CD4-positive, alpha-beta memory T cell (primary cell): ENCODE results near the gene SCAI. TPM values are rescaled to one million over a fixed set of nuclear protein-coding genes. Genes with fewer than 3 reads are reported as not detected.

Experiments
- CTCF ChIA-PET: fragments of 350-600 bp; sonication (Branson Sonifier 250); formaldehyde crosslinking; loops from one replicate; lab custom pipeline; 2021; ENCODE audit warnings: inconsistent platforms; ENCODE audit not compliant: partially characterized antibody; lab: Charles Lee
- POLR2A ChIA-PET: fragments of 350-600 bp; sonication (Branson Sonifier 250); formaldehyde crosslinking; loops from one replicate; lab custom pipeline; 2021; ENCODE audit not compliant: partially characterized antibody; lab: Charles Lee
- DNase-seq, 5 donors: peaks; one replicate each; pipeline versions ENCODE4 v3.0.0 to v3.0.0-alpha.2; 2020 to 2022; ENCODE audit warnings: mixed read lengths in 1 of 5
- H3K27ac ChIP-seq: one replicate; pipeline ENCODE4 v1.7.0; 2013; ENCODE audit warnings: low read depth, low read length
- H3K27me3 ChIP-seq: 2 replicates; pipeline ENCODE4 v1.7.0; 2013; ENCODE audit warnings: mild to moderate bottlenecking, low read length, moderate library complexity; ENCODE audit not compliant: insufficient read depth
- H3K36me3 ChIP-seq: 2 replicates; pipeline ENCODE4 v1.7.0; 2013; ENCODE audit warnings: mild to moderate bottlenecking, low read length, moderate library complexity; ENCODE audit not compliant: insufficient read depth
- H3K4me1 ChIP-seq: 2 replicates; pipeline ENCODE4 v1.7.0; 2013; ENCODE audit warnings: mild to moderate bottlenecking, low read length, moderate library complexity; ENCODE audit not compliant: insufficient read depth
- H3K4me3 ChIP-seq, 2 donors: one replicate each; pipeline ENCODE4 v1.7.0; 2013; ENCODE audit warnings: low read length in 2 of 2, mild to moderate bottlenecking in 1 of 2
- H3K9me3 ChIP-seq, 2 donors: one replicate each; pipeline ENCODE4 v1.7.0; 2013; ENCODE audit warnings: low read length in 2 of 2, control low read depth in 1 of 2; ENCODE audit not compliant: control insufficient read depth in 1 of 2
- H3K27ac Mint-ChIP-seq, 7 donors: one replicate each; pipeline ENCODE4 v1.8.0; 2020 to 2021; ENCODE audit warnings: mixed read lengths in 7 of 7, mild to moderate bottlenecking in 6 of 7, inconsistent platforms in 3 of 7, moderate library complexity in 3 of 7
- H3K27me3 Mint-ChIP-seq, 2 donors: one replicate each; pipeline ENCODE4 v1.8.0; 2020 to 2021; ENCODE audit warnings: mixed read lengths in 2 of 2
- H3K36me3 Mint-ChIP-seq, 2 donors: one replicate each; pipeline ENCODE4 v1.8.0; 2020 to 2021; ENCODE audit warnings: mixed read lengths in 2 of 2, inconsistent platforms in 1 of 2, mild to moderate bottlenecking in 1 of 2
- H3K4me1 Mint-ChIP-seq, 4 donors: one replicate each; pipeline ENCODE4 v1.8.0; 2020 to 2021; ENCODE audit warnings: mixed read lengths in 4 of 4, mild to moderate bottlenecking in 1 of 4
- H3K4me3 Mint-ChIP-seq, 8 donors: one replicate each; pipeline ENCODE4 v1.8.0; 2020 to 2021; ENCODE audit warnings: mixed read lengths in 8 of 8, mild to moderate bottlenecking in 7 of 8, moderate library complexity in 6 of 8, inconsistent platforms in 3 of 8
- H3K9me3 Mint-ChIP-seq, 8 donors: one replicate each; pipeline ENCODE4 v1.8.0; 2020 to 2021; ENCODE audit warnings: mixed read lengths in 8 of 8, mild to moderate bottlenecking in 5 of 8, inconsistent platforms in 3 of 8, moderate library complexity in 1 of 8
- intact Hi-C: fragments of 100-400 bp; cut with micrococcal nuclease; formaldehyde crosslinking; loops from one replicate; pipeline ENCODE4 v1.15.1; 2023
- polyA plus RNA-seq, 2 donors: library from polyadenylated mRNA; unstranded; fragments of 300-500 nt; fragmentation: Illumina TruSeq; gene quantifications; one replicate each; pipeline ENCODE4 v1.2.3, GENCODE V29; 2021
- total RNA-seq, 2 experiments: library from RNA; stranded (reverse); gene quantifications; one replicate each; pipeline ENCODE4 v1.2.3, GENCODE V29; 2021

Gene SCAI
- total and polyA plus RNA-seq, 4 experiments from 2014 or later, result 0.23 to 15.5 (median 8.5) TPM

GRCh38 chr9:124950050-124950718, 193.1 kb downstream of the SCAI start:
- H3K36me3 ChIP-seq, result no peaks in the 10 kb centered on the region
- Mint-ChIP-seq H3K27ac (no peak overlapping the region), H3K9me3 (no peaks in the 10 kb centered on the region), H3K36me3 (no peaks in the 10 kb centered on the region), H3K27me3 (no peaks in the 10 kb centered on the region), H3K4me3 (no peak overlapping the region), H3K4me1 (no peaks in the 10 kb centered on the region)
- CTCF ChIA-PET, result interaction anchor here (1.1 kb wide), 1 partner anchor 15 kb away, joined by 3 read pairs; no protein-coding TSS in a partner anchor
- H3K9me3 ChIP-seq, result no peaks in the 10 kb centered on the region
- intact Hi-C loops, result no loop called here
- H3K27ac ChIP-seq, result no peak overlapping the region
- no peak for DNase-seq
- no peaks in the 10 kb centered on the region for H3K4me1 ChIP-seq
- no peaks in the 10 kb centered on the region for H3K27me3 ChIP-seq
- H3K4me3 ChIP-seq, result no peak overlapping the region
- POLR2A ChIA-PET, result interaction anchor here (2.7 kb wide), 1 partner anchor 10 kb away, joined by 10 read pairs; the partner anchor contains the start of gene GOLGA1

DNA sequence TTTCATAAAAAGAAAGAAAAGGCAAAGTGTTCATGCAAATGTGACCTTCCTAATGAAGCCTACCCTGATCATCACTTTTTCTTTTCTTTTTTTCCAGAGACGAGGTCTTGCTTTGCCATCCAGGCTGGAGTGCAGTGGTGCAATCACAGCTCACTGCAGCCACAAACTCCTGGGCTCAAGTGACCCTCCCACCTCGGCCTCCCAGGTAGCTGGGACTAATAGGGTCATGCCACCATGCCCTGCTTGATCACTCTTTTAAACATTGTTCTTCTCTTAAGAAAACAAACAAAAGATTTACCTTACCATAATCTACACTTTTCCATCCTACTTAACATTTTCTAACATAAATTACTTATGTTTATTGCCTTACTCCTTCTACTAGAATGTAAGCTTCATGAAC, 193.9 kb downstream of the SCAI start:
- Histone ChIP-seq H3K4me3 (no peak overlapping the region), H3K36me3 (no peaks in the 10 kb centered on the region), H3K4me1 (no peaks in the 10 kb centered on the region), H3K27me3 (no peaks in the 10 kb centered on the region), H3K27ac (no peak overlapping the region), H3K9me3 (no peaks in the 10 kb centered on the region)
- H3K4me1 Mint-ChIP-seq, result no peaks in the 10 kb centered on the region
- no peaks in the 10 kb centered on the region for H3K36me3 Mint-ChIP-seq
- no peaks in the 10 kb centered on the region for H3K27me3 Mint-ChIP-seq
- no peak overlapping the region for H3K4me3 Mint-ChIP-seq
- ChIA-PET CTCF (interaction anchor here (1.1 kb wide), 1 partner anchor 15 kb away, joined by 3 read pairs; no protein-coding TSS in a partner anchor), POLR2A (interaction anchor here (2.7 kb wide), 1 partner anchor 9 kb away, joined by 10 read pairs; the partner anchor contains the start of gene GOLGA1)
- intact Hi-C loops, result no loop called here
- H3K9me3 Mint-ChIP-seq, result no peaks in the 10 kb centered on the region
- peak overlapping the region in 1 of 7 donors; percentile 37 for H3K27ac Mint-ChIP-seq
- DNase-seq, result no peak

DNA sequence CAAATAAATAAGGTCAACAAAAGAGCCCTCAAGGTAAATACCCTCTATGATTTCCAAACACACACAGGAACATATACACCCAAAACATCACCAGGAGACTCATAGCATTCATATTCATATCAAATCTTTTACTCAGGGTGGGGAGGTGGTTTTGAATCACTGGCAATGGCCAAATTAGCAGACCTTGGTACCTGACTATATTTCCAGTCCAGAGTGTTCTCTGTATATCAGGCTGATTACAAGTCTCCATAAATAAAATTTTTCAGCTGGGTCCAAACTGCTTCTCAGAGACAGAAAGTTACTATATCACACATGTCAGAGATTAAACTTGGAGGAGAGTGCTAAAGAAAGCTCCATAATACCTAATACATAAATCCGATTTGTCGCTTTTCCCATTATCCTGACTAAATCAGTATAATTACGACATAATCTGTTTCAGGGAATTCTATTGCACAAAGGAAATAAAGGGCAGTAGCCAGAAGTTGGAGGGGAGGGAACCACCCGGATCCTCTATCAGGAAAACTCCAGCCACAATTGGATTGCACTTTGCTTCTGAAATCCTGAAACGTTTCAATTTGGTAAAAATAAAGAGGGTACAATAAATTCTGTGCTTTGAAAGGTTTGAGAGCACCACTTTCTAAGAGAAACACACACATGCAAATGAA, 195.5 kb downstream of the SCAI start:
- Mint-ChIP-seq H3K4me3 (no peak overlapping the region), H3K4me1 (peaks cover 0 to under 1% (median 0%) of the 10 kb centered on the region in 4 donors), H3K36me3 (no peaks in the 10 kb centered on the region), H3K27ac (no peak overlapping the region), H3K9me3 (no peaks in the 10 kb centered on the region), H3K27me3 (no peaks in the 10 kb centered on the region)
- CTCF ChIA-PET, result no interaction called here
- POLR2A ChIA-PET, result interaction anchor here (0.6 kb wide), 1 partner anchor 86 kb away, joined by 3 read pairs; the partner anchor contains the start of gene ARPC5L
- DNase-seq, result no peak
- Histone ChIP-seq H3K27ac (no peak overlapping the region), H3K9me3 (no peaks in the 10 kb centered on the region), H3K4me1 (no peaks in the 10 kb centered on the region), H3K27me3 (no peaks in the 10 kb centered on the region), H3K36me3 (no peaks in the 10 kb centered on the region), H3K4me3 (no peak overlapping the region)
- intact Hi-C loops, result no loop called here

DNA sequence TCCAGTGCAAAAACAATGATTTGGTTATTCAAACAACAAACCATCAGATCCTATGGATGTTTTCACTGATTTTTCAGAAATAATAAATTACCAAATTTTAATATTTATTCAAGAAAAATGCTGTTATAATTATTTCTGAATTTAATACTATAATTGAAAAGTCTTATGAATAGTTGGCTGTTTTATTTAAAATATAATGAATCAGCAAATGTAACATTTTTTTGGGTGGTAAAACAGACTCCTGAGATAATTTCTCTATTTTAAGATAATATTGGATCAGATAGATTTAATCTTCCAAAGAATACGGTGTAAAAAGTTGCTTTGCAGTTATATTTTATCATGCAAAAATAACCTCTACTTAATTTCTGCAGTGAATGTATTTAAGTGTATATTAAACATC, 197.2 kb downstream of the SCAI start:
- Mint-ChIP-seq H3K9me3 (no peaks in the 10 kb centered on the region), H3K36me3 (no peaks in the 10 kb centered on the region), H3K27ac (no peak overlapping the region), H3K27me3 (no peaks in the 10 kb centered on the region), H3K4me3 (no peak overlapping the region), H3K4me1 (peaks cover 4 to 13% (median 10%) of the 10 kb centered on the region in 4 donors)
- CTCF ChIA-PET, result no interaction called here
- Histone ChIP-seq H3K4me1 (peaks cover 9% of the 10 kb centered on the region), H3K27me3 (no peaks in the 10 kb centered on the region), H3K4me3 (no peak overlapping the region), H3K36me3 (no peaks in the 10 kb centered on the region), H3K27ac (no peak overlapping the region), H3K9me3 (no peaks in the 10 kb centered on the region)
- no peak for DNase-seq
- intact Hi-C loops, result no loop called here
- POLR2A ChIA-PET, result no interaction called here

DNA sequence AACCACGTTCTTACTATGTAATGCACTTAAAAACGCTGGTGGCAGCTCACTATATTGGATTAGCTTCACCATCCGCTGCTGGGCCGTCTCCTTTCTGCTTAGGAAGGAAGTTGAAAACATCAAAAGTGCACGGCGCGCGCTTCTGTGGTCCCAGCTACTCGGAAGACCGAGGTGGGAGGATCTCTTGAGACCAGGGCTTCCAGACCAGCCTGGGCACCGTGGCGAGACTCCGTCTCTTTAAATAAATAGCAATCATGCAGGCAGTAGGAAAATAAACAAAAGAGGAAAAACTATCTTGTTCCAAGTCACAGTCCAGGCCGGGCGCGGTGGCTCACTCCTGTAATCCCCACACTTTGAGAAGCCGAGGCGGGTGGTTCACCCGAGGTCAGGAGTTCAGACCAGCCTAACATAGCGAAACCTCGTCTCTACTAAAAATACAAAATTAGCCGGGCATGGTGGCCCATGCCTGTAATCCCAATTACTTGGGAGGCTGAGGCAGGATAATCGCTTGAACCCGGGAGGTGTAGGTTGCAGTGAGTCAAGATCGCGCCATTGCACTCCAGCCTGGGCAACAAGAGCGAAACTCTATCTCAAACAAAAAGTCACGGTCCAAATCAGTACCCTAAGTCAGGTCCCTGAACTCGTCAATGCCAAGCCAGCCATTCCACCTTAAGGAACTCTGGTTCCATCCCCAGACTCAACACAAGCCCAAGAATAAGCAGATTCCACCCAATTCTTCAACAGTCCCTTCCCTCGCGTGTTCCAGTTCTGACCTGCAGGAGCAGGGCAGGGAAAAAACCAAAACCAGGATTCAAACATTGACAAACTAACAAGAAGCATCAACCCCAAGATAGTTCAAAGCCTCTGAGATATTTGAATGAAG, 201.4 kb downstream of the SCAI start:
- no peaks in the 10 kb centered on the region for H3K27me3 ChIP-seq
- Mint-ChIP-seq H3K4me3 (peak overlapping the region; percentile 91 to 97 (median 96)), H3K27me3 (no peaks in the 10 kb centered on the region), H3K9me3 (no peaks in the 10 kb centered on the region), H3K27ac (peak overlapping the region; percentile 86 to 99 (median 97)), H3K36me3 (peaks cover 5 to 19% of the 10 kb centered on the region in 2 donors), H3K4me1 (peaks cover 13 to 35% (median 27%) of the 10 kb centered on the region in 4 donors)
- ChIA-PET CTCF (interaction anchor here (0.9 to 1.2 kb wide), 4 partner anchors 23 to 299 kb away, joined by 3 to 7 read pairs (median 5); partner anchors contain the start of genes HSPA5 and SCAI), POLR2A (interaction anchor here (0.8 to 3.4 kb wide), 19 partner anchors 8 to 299 kb away, joined by 3 to 51 read pairs (median 5); partner anchors contain the start of genes ARPC5L, HSPA5, NR6A1 and RPL35)
- peak overlapping the region; percentile 96 for H3K27ac ChIP-seq
- H3K4me3 ChIP-seq, result peak overlapping the region; percentile 94 to 99
- peaks cover 18% of the 10 kb centered on the region for H3K4me1 ChIP-seq
- DNase-seq, result peak in 4 of 5 donors; percentile 66 to 77 (median 70)
- H3K36me3 ChIP-seq, result no peaks in the 10 kb centered on the region
- intact Hi-C loops, result loop anchor here (1.0 to 2.0 kb wide), 7 partner anchors 23 to 299 kb away; partner anchors contain the start of genes ARPC5L, HSPA5, NR6A1 and PPP6C
- no peaks in the 10 kb centered on the region for H3K9me3 ChIP-seq

DNA sequence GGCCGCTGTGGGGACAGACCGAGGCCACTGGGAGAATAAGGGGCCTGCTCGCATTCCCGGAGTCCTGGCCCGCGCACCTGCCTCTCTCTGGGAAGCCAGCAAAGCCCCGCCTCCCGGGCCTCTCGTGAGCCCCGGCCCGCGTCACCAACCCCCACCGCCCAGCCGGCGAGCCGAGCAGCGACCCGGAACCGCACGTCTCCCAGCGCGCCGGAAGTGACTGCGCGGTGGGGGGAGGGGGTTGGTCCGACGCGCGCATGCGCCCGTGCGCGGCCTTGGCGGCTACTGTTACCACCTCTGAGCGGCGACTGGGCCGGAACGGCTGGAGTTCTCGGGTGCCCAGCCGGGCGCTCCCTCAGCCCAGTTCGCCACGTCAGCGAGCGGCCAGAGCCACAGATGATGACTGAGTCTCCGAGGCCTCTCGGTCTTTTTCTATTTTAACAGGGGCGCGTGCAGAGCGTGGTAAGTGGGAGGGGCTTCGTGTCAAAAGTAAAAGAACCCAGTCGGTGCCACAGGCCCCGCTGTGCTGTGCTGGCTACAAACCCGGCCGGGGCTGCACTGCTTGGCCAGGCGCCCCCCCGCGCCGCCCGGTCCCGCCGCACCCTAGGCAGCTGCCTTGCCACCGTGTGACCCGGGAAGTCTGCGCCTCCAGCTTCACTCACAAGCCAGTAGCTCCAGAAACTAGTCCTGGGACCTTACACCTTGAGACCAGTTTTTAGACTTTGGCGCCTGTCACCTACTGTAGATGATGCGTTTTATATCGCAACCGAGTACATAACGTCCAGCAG, 202.2 kb downstream of the SCAI start, which contains the start of gene GOLGA1:
TSS of gene GOLGA1 (minus strand) at position 190 of the 785 bp plus-strand sequence. CDS start 2,372 bp downstream, outside the sequence.
- peak within 1 kb of the TSS; percentile 96 for H3K27ac ChIP-seq
- Mint-ChIP-seq H3K4me3 (peak within 1 kb of the TSS; percentile 91 to 97 (median 96)), H3K9me3 (no peaks in the 10 kb centered on the region), H3K27ac (peak within 1 kb of the TSS; percentile 86 to 99 (median 97)), H3K4me1 (peaks cover 13 to 35% (median 27%) of the 10 kb centered on the region in 4 donors), H3K27me3 (no peaks in the 10 kb centered on the region), H3K36me3 (peaks cover 7 to 25% of the 10 kb centered on the region in 2 donors)
- peaks cover 2% of the 10 kb centered on the region for H3K36me3 ChIP-seq
- H3K4me3 ChIP-seq, result peak within 1 kb of the TSS; percentile 94 to 99
- peaks cover 18% of the 10 kb centered on the region for H3K4me1 ChIP-seq
- H3K27me3 ChIP-seq, result no peaks in the 10 kb centered on the region
- intact Hi-C loops, result loop anchor here (1.0 to 2.0 kb wide), 7 partner anchors 24 to 300 kb away; partner anchors contain the start of genes ARPC5L, HSPA5, NR6A1 and PPP6C
- ChIA-PET CTCF (interaction anchor here (0.9 to 1.2 kb wide), 4 partner anchors 24 to 300 kb away, joined by 3 to 7 read pairs (median 5); partner anchors contain the start of genes HSPA5 and SCAI), POLR2A (interaction anchor here (0.8 to 3.4 kb wide), 17 partner anchors 9 to 300 kb away, joined by 3 to 51 read pairs (median 5); partner anchors contain the start of genes ARPC5L, HSPA5, NR6A1 and RPL35)
- DNase-seq, result peak; percentile 93 to 95 (median 94)
- no peaks in the 10 kb centered on the region for H3K9me3 ChIP-seq
